Neural progenitor cell (in vitro differentiated cells): ENCODE measurements around the gene PORCN.

Source experiments
- CTCF ChIP-seq: fragments of 200-600 bp; sonication (generic); IDR thresholded peaks from 2 replicates; pipeline ENCODE4 v1.5.1; 2017; ENCODE audit warnings: antibody characterized with exemption, mild to moderate bottlenecking
- EZH2 ChIP-seq: fragments of 200-600 bp; sonication (generic); IDR thresholded peaks from 2 replicates; pipeline ENCODE4 v1.6.1; 2017; ENCODE audit warnings: antibody characterized with exemption, mild to moderate bottlenecking, moderate library complexity
- EZH2phosphoT487 ChIP-seq: fragments of 200-600 bp; sonication (generic); IDR thresholded peaks from 2 replicates; pipeline ENCODE4 v1.6.1; 2017; ENCODE audit warnings: antibody characterized with exemption

- TF ChIP-seq CTCF (no peak), EZH2 (no peak), EZH2phosphoT487 (no peak)
Measured at GRCh38 chrX:48459483-48459882, 49.3 kb upstream of the PORCN start.
